GM12801 (cell line): ENCODE measurements around the gene RUNX1.

ENCODE experiments used
- TF ChIP-seq, protein P1 (sequence below): IDR thresholded peaks from one replicate; pipeline ENCODE4 v1.5.1; 2011; ENCODE audit warnings: control low read depth; ENCODE audit not compliant: insufficient read length; ENCODE audit errors: extremely low read depth

RUNX1 gene

DNA sequence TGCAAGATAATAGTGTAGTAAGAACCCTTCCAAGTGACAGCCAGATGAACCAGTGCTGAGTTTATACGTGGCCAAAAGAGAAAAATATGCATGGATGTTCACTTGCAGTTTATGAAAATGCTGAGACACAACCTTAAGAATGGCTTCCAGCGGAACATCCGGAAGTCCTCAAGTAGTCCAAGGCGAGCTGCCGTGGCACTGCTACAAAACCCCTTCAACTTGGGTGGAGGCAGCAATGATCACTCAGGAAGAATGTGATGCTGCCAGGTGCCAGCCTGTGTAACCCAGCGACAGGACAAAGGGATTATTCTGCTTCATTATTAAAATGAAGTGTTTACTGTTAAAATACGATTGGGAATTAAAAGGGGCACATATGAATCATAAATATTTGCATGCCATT is 179.6 kb downstream of the RUNX1 start:
- TF ChIP-seq, protein P1, sequence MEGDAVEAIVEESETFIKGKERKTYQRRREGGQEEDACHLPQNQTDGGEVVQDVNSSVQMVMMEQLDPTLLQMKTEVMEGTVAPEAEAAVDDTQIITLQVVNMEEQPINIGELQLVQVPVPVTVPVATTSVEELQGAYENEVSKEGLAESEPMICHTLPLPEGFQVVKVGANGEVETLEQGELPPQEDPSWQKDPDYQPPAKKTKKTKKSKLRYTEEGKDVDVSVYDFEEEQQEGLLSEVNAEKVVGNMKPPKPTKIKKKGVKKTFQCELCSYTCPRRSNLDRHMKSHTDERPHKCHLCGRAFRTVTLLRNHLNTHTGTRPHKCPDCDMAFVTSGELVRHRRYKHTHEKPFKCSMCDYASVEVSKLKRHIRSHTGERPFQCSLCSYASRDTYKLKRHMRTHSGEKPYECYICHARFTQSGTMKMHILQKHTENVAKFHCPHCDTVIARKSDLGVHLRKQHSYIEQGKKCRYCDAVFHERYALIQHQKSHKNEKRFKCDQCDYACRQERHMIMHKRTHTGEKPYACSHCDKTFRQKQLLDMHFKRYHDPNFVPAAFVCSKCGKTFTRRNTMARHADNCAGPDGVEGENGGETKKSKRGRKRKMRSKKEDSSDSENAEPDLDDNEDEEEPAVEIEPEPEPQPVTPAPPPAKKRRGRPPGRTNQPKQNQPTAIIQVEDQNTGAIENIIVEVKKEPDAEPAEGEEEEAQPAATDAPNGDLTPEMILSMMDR = no peak

DNA sequence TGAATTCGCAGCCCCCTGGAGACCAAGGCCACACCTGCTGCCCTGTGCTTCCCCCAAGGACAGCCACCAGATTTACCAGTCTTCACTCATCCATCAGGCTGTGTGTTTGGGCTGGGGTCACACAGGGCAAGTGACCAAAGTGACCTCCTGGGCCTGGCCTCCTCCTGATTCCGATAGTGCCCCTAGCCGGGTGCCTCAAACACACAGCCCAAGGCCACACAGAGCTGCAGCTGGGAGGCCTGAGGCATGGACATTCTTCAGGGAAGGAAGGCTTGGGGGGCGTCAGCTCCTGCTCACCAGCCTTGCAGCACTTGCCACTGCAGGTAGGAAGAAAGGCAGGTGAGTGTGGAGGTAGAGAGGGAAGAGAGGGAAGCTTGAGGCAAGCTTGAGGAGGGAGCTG is 181.3 kb downstream of the RUNX1 start:
- TF ChIP-seq, protein P1 = no peak

DNA sequence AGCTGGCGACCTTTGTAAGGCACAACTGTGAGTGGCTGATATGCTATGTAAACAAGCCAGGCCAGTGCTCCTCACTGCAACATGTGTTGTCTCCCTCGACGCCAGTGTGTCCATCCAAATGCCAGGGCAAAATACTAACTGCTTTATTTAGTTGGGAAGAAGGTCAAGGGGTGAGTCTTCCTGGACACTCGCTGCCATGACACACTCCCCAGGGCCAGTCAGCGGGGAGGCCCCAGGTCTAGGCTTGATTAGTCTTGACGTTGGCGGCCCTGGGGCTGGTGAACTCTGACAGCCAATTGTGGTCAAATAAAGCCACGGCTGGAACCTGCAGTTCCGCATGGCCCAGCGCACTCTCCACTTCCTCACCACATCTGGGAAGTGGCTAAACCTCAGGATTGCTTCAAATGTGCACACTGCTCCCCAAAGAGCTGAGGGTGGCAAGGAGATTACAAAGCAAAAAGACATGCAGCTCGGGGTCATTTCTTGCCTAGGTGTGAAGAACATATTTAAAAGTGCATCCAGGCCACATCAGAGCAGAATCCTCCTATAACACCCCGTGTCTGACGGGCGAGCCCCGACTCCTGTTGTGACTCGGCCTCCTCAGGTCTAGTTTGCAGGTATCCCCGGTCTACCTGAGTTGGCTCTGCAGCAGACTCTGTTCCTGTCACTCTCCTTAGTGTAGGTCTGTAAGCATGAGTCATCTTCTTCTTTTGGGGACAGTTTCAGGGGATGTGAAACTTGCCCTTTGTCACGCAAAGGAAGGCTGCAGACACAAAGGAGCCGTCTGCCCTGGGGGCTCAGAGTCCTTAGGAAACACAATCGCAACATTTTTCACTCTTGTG is 183.5 kb downstream of the RUNX1 start:
- TF ChIP-seq, protein P1 = no peak

DNA sequence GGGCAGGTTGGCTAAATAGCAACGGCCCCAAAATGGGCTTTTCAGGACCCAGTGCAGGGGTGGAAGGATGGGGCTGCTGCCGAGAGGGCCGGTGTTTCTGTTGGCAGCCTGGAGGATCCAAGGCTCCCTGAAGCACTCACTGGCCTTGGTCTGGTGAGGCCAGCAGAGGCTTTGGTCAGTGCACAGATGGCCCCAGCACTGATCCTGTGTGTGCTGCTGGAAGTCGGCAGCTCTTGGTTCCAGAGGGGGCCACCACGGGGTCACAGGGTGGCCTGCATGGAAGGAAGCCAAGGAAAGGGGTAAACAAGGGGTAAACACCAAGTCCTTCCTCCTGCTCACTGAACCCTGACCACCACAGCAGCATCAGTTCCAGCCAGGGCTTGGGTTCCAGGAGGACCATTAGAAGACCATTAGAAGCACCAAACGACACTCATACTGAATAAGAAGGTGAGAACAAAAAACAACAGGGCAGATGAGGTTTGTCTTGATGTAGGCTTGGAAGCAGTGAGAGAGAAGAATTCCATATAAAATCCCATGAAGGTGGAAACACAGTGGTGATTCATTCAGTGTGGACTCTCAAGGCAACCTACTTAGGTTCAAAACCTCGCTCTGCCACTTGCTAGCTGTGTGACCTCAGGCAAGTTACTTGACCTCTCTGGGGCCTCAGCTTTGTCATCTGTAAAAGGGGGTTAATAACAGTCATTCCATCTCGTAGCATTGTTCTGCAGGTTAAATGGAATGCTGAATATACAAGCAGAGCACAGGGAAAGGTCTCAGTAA is 184.5 kb downstream of the RUNX1 start:
- TF ChIP-seq, protein P1 = no peak

DNA sequence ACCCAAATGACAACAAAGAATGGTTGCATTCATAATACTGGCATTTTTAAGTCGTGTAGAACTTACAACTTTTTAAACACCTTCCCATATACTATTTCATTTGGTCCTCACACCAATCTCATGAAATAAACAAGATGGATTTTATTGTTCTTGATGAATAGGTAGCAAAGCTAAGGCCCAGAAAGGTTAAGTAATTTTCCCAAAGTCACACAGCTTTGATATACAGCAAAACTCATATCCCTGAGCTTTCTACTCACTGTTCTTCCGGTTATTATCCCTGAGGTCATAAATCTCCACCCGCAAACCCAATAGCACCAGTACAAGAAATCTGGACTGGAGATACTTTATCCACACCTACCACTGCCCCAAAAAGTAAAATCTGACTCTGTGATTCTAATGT is 186.2 kb downstream of the RUNX1 start:
- TF ChIP-seq, protein P1 = no peak

DNA sequence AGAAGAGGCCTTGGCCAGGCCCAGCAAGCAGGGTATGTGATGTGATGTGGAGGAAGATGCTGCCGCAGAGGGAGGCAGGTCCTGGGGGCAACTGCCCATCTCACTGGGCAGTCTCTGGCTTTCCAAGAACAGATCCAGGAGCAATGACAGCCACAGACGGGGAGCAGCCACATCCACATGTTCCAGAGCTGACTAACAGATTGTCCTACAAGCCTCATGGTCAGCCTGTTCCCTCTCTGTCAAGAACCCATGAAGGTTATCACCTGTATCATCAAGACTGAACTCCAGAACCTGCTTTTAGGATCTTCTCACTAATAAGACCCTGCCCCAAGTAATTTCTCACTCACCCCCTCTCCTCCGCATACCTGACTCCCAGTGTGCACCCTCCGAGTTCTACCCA is 187.8 kb downstream of the RUNX1 start:
- TF ChIP-seq, protein P1 = no peak

DNA sequence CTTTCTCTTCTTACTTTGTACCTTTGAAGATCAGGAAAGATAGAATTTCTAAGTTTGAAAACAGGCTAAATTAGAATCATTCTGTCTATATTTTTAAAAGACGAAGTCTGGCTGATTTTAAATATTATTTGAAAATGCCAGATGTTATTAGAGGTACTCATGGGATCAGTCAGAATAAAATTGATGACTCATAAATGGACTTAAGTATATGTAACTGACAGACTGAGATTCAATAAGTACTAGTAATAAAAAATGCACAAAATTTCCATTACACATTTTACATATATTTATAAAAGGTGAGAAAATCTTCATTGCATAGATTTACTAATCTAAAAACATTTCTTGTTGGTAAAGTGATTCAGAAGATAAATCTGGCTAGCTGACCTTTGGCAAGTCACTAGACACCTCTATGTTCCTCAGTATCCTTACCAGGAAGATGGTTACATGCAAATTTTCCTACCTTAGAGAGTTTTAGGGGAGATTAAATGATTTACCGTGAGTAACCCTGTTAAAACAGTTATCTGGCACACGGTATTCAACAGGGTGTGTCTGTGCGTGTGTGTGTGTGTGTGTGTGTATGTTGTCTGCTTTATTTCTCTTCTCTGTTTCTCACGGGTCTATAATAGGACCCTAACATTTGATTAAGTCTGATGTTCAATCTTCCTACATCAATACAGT is 189.0 kb downstream of the RUNX1 start:
- TF ChIP-seq, protein P1 = no peak
